ENCODE data around the gene FANCG.

The FANCG gene

GRCh38 chr9:35102769-35103659, 23.3 kb upstream of the FANCG start, which contains the start of gene STOML2:
Gene STOML2, minus strand, starts transcription at chr9:35103131. Its CDS starts 37 bp downstream, at chr9:35103094.
- H3K4me1 ChIP-seq (ENCODE audit: insufficient read depth, low read length, poor library complexity, severe bottlenecking): peaks cover 22% of the 10 kb centered on the region
- peak within 1 kb of the TSS; percentile 94 for H3K4me3 ChIP-seq (ENCODE audit: low read length, poor library complexity, severe bottlenecking)
- H3K36me3 ChIP-seq (ENCODE audit: insufficient read depth, low read length): peaks cover 11% of the 10 kb centered on the region; the same call in 1 of the 2 replicates
- H4K20me1 ChIP-seq (ENCODE audit: insufficient read depth, low read length, poor library complexity, severe bottlenecking): no peaks in the 10 kb centered on the region
- H3K9me2 ChIP-seq (replicated peaks; ENCODE audit: low read depth, low read length): no peaks in the 10 kb centered on the region
- H3F3A ChIP-seq (ENCODE audit: low read depth): 0 out of 2 replicates have a peak, but pooled peaks cover 4% of the 10 kb centered on the region
- H3K9me3 ChIP-seq (ENCODE audit: insufficient read depth, low read depth, low read length): no peaks in the 10 kb centered on the region
- H3K27me3 ChIP-seq (ENCODE audit: insufficient read depth, low read length, poor library complexity, severe bottlenecking): no peaks in the 10 kb centered on the region
- peaks cover 21% of the 10 kb centered on the region for H3K79me2 ChIP-seq (ENCODE audit: insufficient read depth, low read length)
- peak within 1 kb of the TSS; percentile 94 for H3K4me2 ChIP-seq (ENCODE audit: low read depth, low read length, poor library complexity, severe bottlenecking)
- peak within 1 kb of the TSS; percentile 87 for H2AFZ ChIP-seq (ENCODE audit: low read length)
- peak within 1 kb of the TSS; percentile 94 for H3K9ac ChIP-seq (ENCODE audit: low read depth, low read length, poor library complexity, severe bottlenecking)
- TF ChIP-seq EZH2phosphoT487 (IDR thresholded peaks at IDR 0.05; ENCODE audit: borderline replicate concordance): no peak
- no peak for TF ChIP-seq CTCF (conservative IDR thresholded peaks at IDR 0.05; ENCODE audit: low read length)

GRCh38 chr9:35102465-35102768, 22.7 kb upstream of the FANCG start:
- TF ChIP-seq EZH2phosphoT487 (IDR thresholded peaks at IDR 0.05; ENCODE audit: borderline replicate concordance): no peak
- no peak for TF ChIP-seq CTCF (conservative IDR thresholded peaks at IDR 0.05; ENCODE audit: low read length)
- peak overlapping the region; percentile 94 for H3K4me2 ChIP-seq (ENCODE audit: low read depth, low read length, poor library complexity, severe bottlenecking)
- peak overlapping the region; percentile 87; the same call in 1 of the 2 replicates for H2AFZ ChIP-seq (ENCODE audit: low read length)
- H3K4me1 ChIP-seq (ENCODE audit: insufficient read depth, low read length, poor library complexity, severe bottlenecking): peaks cover 22% of the 10 kb centered on the region
- H3K9me3 ChIP-seq (ENCODE audit: insufficient read depth, low read depth, low read length): no peaks in the 10 kb centered on the region
- H3K36me3 ChIP-seq (ENCODE audit: insufficient read depth, low read length): peaks cover 5% of the 10 kb centered on the region; the same call in 1 of the 2 replicates
- H3K4me3 ChIP-seq (ENCODE audit: low read length, poor library complexity, severe bottlenecking): peak overlapping the region; percentile 94
- no peaks in the 10 kb centered on the region for H3K9me2 ChIP-seq (replicated peaks; ENCODE audit: low read depth, low read length)
- peaks cover 21% of the 10 kb centered on the region for H3K79me2 ChIP-seq (ENCODE audit: insufficient read depth, low read length)
- no peaks in the 10 kb centered on the region for H4K20me1 ChIP-seq (ENCODE audit: insufficient read depth, low read length, poor library complexity, severe bottlenecking)
- H3K9ac ChIP-seq (ENCODE audit: low read depth, low read length, poor library complexity, severe bottlenecking): peak overlapping the region; percentile 94
- no peaks in the 10 kb centered on the region for H3K27me3 ChIP-seq (ENCODE audit: insufficient read depth, low read length, poor library complexity, severe bottlenecking)
- 0 out of 2 replicates have a peak, but pooled peaks cover 4% of the 10 kb centered on the region for H3F3A ChIP-seq (ENCODE audit: low read depth)

- no peaks in the 10 kb centered on the region for H3K27me3 ChIP-seq (ENCODE audit: insufficient read depth, low read length, poor library complexity, severe bottlenecking)
- no peak overlapping the region for H3K4me3 ChIP-seq (ENCODE audit: low read length, poor library complexity, severe bottlenecking)
- H2AFZ ChIP-seq (ENCODE audit: low read length): no peak overlapping the region
- no peak for TF ChIP-seq EZH2phosphoT487 (IDR thresholded peaks at IDR 0.05; ENCODE audit: borderline replicate concordance)
- TF ChIP-seq CTCF (conservative IDR thresholded peaks at IDR 0.05; ENCODE audit: low read length): no peak
- no peaks in the 10 kb centered on the region for H3K9me2 ChIP-seq (replicated peaks; ENCODE audit: low read depth, low read length)
- peaks cover 25% of the 10 kb centered on the region for H3K4me1 ChIP-seq (ENCODE audit: insufficient read depth, low read length, poor library complexity, severe bottlenecking)
- H3F3A ChIP-seq (ENCODE audit: low read depth): 0 out of 2 replicates have a peak, but pooled peaks cover 4% of the 10 kb centered on the region
- H3K9ac ChIP-seq (ENCODE audit: low read depth, low read length, poor library complexity, severe bottlenecking): no peak overlapping the region
- no peaks in the 10 kb centered on the region for H4K20me1 ChIP-seq (ENCODE audit: insufficient read depth, low read length, poor library complexity, severe bottlenecking)
- H3K36me3 ChIP-seq (ENCODE audit: insufficient read depth, low read length): no peaks in the 10 kb centered on the region
- peaks cover 21% of the 10 kb centered on the region for H3K79me2 ChIP-seq (ENCODE audit: insufficient read depth, low read length)
- no peaks in the 10 kb centered on the region for H3K9me3 ChIP-seq (ENCODE audit: insufficient read depth, low read depth, low read length)
- H3K4me2 ChIP-seq (ENCODE audit: low read depth, low read length, poor library complexity, severe bottlenecking): no peak overlapping the region
Observed at GRCh38 chr9:35097573-35097972, 17.8 kb upstream of the FANCG start.
